ENCODE results near the gene MOSMO. TPM values are rescaled to one million over a fixed set of nuclear protein-coding genes. Genes with fewer than 3 reads are reported as not detected.
A peak's percentile ranks its signal among the peaks of the same experiment; 100 is the strongest.

The MOSMO gene
- total RNA-seq (10 to 100 TPM; 12.3 to 35.7 (median 19.4) TPM), polyA plus RNA-seq (10 to 100 TPM in 1 of 3 donors, 1 to 10 TPM in 2; 9.5 to 10.7 (median 9.8) TPM)
- long read RNA-seq, donor 1, full-length matches to known transcripts: 10 of 10 reads
- long read RNA-seq, donor 1, partial matches to known transcripts: 0 of 10 reads
- long read RNA-seq, donor 1, other reads (novel, unspliced or antisense): 0 of 10 reads
- long read RNA-seq, donor 2, full-length matches to known transcripts: 3 of 3 reads
- long read RNA-seq, donor 2, partial matches to known transcripts: 0 of 3 reads
- long read RNA-seq, donor 2, other reads (novel, unspliced or antisense): 0 of 3 reads

DNA sequence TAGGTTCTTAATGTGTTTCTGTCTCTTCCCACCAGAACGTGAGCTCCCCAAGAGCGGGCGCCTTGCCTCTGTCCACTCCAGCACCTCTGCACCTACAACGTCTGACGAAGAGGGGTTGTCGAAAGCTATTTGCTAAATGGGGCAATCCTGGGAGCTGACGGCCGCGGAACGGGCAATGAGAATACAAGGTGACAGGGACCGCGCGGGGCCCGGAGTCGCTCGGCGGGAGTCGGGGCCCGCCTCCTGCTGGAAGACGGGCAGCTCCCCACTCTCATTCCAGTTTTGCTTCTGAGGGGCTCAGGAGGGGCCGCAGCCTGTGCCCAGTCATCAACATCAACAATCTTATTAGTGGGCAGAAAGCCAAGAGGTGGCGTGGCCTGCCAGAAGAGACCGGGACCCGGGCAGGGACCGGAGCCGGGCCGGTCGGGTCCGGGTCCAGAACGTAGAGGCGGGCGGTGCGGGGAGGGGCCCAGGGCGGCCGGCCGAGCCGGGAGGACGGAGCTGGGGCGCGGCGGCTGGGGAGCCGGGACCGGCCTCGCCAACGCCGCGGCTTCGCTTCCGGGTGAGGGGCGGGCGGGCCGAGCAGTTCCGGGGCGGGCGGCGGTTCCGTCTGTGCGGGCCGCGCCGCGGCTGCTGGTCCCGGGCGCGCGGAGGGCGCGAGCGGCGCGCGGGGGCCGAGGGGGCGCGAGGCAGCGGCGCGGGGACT lies at the start of gene MOSMO:
MOSMO (plus strand) TSS at position 603 of the 706 bp plus-strand sequence. CDS start 191 bp downstream, outside the sequence.
- peak within 1 kb of the TSS; percentile 51 to 91 (median 88) for H3K27ac ChIP-seq
- H3K27me3 ChIP-seq (replicated peaks in 1 of 7): no peaks in the 10 kb centered on the region
- no peaks in the 10 kb centered on the region for H3K36me3 ChIP-seq
- intact Hi-C loops (cut with DNase I; ENCODE audit: low total_unique reads): no loop called here
- peaks cover 14 to 58% (median 43%) of the 10 kb centered on the region in 6 donors for H3K4me1 ChIP-seq
- peak within 1 kb of the TSS; percentile 61 to 97 (median 87) for H3K4me3 ChIP-seq
- TF ChIP-seq, protein P1, sequence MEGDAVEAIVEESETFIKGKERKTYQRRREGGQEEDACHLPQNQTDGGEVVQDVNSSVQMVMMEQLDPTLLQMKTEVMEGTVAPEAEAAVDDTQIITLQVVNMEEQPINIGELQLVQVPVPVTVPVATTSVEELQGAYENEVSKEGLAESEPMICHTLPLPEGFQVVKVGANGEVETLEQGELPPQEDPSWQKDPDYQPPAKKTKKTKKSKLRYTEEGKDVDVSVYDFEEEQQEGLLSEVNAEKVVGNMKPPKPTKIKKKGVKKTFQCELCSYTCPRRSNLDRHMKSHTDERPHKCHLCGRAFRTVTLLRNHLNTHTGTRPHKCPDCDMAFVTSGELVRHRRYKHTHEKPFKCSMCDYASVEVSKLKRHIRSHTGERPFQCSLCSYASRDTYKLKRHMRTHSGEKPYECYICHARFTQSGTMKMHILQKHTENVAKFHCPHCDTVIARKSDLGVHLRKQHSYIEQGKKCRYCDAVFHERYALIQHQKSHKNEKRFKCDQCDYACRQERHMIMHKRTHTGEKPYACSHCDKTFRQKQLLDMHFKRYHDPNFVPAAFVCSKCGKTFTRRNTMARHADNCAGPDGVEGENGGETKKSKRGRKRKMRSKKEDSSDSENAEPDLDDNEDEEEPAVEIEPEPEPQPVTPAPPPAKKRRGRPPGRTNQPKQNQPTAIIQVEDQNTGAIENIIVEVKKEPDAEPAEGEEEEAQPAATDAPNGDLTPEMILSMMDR (IDR thresholded peaks at IDR 0.05 in 8 of 11, conservative IDR thresholded peaks at IDR 0.05 in 3 of 11): no peak
- peak; percentile 72 to 78 (median 77) for TF ChIP-seq POLR2AphosphoS5 (IDR thresholded peaks at IDR 0.05)
- TF ChIP-seq POLR2A (IDR thresholded peaks at IDR 0.05): no peak
- WGBS, 5 donors: 0 to 12% (median 1%) methylated on average over 27 to 78 of the region's 78 CpGs
- DNase-seq: peak; percentile 95
- no peaks in the 10 kb centered on the region for H3K9me3 ChIP-seq

DNA sequence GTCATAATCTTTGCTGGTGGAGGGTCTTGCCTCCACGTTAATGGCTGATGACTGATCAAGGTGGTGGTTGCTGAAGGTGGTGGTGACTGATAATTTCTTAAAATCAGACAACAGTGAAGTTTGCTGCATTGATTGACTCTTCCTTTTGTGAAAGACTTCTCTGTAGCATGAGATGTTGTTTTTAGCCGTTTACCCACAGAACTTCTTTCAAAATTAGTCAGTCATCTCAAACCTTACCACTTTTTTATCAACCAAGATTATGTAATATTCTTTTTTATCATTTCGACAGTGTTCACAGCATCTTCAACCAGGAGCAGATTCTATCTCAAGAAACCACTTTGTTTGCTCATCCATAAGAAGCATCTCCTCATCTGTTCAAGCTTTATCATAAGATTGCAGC lies 48.9 kb upstream of the MOSMO start:
- TF ChIP-seq, protein P1 (IDR thresholded peaks at IDR 0.05 in 8 of 11, conservative IDR thresholded peaks at IDR 0.05 in 3 of 11): no peak
- TF ChIP-seq POLR2AphosphoS5 (IDR thresholded peaks at IDR 0.05) (no peak), POLR2A (IDR thresholded peaks at IDR 0.05) (no peak)
- Histone ChIP-seq H3K27ac (no peak overlapping the region), H3K27me3 (replicated peaks in 1 of 7) (no peaks in the 10 kb centered on the region), H3K4me1 (peaks cover 15 to 51% (median 39%) of the 10 kb centered on the region in 6 donors), H3K9me3 (no peaks in the 10 kb centered on the region), H3K4me3 (no peak overlapping the region), H3K36me3 (peaks cover 12 to 86% (median 69%) of the 10 kb centered on the region in 6 donors)
- no peak for DNase-seq
- 48 to 79% (median 64%) methylated on average over 3 of the region's 3 CpGs for WGBS, 5 donors
- intact Hi-C loops (cut with DNase I; ENCODE audit: low total_unique reads): no loop called here

DNA sequence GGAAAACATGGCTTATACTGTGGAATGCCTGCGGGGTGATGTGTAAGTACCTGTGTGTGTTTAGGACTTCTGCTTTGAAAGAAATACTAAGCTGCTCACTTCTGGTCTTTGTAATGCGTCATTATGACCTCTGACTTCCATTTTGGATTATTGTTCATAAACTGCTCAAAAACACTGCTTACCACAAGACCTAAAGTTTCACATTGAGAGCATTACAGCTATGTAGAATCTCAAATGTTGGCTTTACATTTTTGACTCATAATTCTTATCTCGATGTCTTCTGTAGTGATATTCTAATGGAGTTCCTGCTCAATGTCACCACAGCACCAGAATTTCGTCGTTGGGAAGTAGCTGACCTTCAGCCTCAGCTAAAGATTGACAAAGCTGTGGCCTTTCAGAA lies 45.4 kb upstream of the MOSMO start:
- Histone ChIP-seq H3K27ac (no peak overlapping the region), H3K27me3 (replicated peaks in 1 of 7) (no peaks in the 10 kb centered on the region)

More for the DNA sequence above, 45.4 kb upstream of the MOSMO start:
- peaks cover 12 to 100% (median 98%) of the 10 kb centered on the region in 6 donors for H3K36me3 ChIP-seq
- TF ChIP-seq, protein P1 (IDR thresholded peaks at IDR 0.05 in 8 of 11, conservative IDR thresholded peaks at IDR 0.05 in 3 of 11): no peak
- no peak for TF ChIP-seq POLR2A (IDR thresholded peaks at IDR 0.05)
- H3K4me3 ChIP-seq: no peak overlapping the region
- intact Hi-C loops (cut with DNase I; ENCODE audit: low total_unique reads): no loop called here
- H3K9me3 ChIP-seq: no peaks in the 10 kb centered on the region
- WGBS, 5 donors: 88 to 93% (median 91%) methylated on average over 5 of the region's 5 CpGs
- peaks cover 0 to 17% (median 8%) of the 10 kb centered on the region in 6 donors for H3K4me1 ChIP-seq
- no peak for DNase-seq
